SH-SY5Y (cell line): ENCODE results near the gene AKAIN1.

Source experiments
- GATA2 ChIP-seq: IDR thresholded peaks from 2 replicates; pipeline ENCODE4 v1.6.1; 2011; ENCODE audit warnings: mild to moderate bottlenecking, low read depth, low read length
- GATA3 ChIP-seq: IDR thresholded peaks from 2 replicates; pipeline ENCODE4 v1.6.1; 2011; ENCODE audit warnings: low read depth, mild to moderate bottlenecking, low read length, moderate library complexity

Gene AKAIN1

DNA sequence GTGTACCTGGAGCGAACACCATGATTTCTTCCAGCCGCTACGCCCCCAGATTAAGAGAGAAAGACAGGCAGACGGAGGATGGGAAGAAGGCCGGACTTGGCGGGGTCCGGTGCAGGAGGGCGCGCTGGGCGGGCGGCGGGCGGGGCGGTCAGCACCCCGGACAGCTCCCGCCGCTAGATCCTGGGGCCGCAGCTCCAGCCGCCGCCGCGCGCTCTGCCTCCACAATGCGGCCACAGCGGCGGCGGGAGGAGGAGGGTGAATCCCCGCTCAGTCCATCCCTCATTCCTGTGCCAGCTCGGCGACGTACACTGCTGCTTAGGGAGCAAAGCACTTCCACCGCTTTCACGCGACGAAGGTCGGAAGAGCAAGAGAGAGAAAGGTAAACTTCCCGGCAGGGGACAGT lies at the start of gene AKAIN1:
TSS of gene AKAIN1 (minus strand) at position 226 of the 403 bp plus-strand sequence. CDS start at position 22, 204 bp downstream.
- TF ChIP-seq GATA2 = no peak
- TF ChIP-seq GATA3 = no peak

- no peak for TF ChIP-seq GATA2
- TF ChIP-seq GATA3 = no peak
These were observed 47.9 kb upstream of the AKAIN1 start for GRCh38 chr18:5244941-5245340.

- TF ChIP-seq GATA2 (no peak), GATA3 (no peak)
These were observed 42.4 kb upstream of the AKAIN1 start for GRCh38 chr18:5239447-5239846.

GRCh38 chr18:5238371-5238976 lies 41.4 kb upstream of the AKAIN1 start:
- TF ChIP-seq GATA2 (no peak), GATA3 (no peak)

DNA sequence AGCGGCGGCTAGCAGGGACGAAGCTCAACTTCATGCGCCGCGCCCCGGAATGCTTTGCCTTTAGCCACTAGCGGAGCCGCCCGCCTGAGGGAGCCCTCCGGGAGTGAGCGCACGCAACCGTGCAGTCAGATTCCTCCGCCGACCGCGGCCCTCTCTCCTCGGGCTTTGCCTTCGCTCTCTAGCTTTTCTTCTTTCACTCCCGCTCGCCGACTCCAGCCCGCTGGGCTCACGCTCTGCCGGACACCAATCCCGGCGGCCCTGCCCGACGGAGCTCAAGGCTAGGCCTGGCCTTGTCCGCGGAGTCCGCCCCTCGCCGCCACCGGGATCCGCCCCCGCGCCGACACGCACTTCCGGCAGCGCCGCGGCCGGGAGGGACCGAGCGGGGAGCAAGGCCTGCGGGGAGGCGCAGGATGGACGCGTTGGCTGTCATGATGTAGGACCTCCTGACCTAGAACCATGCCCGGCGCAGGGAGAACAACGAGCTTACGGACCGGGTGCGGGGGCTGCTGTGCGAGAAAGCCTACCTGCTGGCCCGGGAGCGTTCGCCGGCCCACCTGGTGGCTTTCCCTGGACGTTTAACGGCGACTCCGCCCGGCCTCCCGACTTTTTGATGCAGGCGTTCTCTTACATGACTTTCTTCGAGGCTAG lies 40.8 kb upstream of the AKAIN1 start:
- TF ChIP-seq GATA3 (no peak), GATA2 (no peak)

DNA sequence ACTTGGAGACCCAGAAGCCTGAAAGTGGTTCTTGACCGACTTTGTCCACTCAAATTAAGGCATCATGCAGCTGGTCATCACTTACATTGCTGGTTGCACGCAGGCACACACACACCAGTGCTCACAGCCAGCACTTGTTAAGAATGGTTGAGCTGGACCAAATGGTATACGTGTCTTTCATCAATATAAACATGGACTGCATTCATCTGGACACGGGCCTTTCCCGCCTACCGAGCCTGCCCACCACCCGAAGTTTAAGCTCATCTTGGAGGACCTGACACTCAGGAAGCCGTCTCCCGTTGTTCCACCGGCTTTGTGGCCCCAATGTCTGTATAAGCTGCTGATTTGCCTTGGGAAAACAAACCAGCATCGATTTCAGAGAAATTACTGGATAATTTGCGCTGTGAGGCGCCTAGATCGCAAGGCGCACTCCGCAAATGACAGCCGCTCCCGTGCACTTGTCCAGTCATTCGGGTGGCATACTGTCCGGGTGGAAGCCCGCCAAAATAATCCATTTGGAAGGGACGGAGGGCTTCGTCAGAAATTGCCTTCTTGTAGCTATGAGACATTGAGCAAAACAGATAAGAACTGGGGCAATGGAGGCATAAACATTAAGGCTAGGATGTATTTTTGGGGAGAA lies 40.1 kb upstream of the AKAIN1 start:
- TF ChIP-seq GATA2 (no peak), GATA3 (no peak)

DNA sequence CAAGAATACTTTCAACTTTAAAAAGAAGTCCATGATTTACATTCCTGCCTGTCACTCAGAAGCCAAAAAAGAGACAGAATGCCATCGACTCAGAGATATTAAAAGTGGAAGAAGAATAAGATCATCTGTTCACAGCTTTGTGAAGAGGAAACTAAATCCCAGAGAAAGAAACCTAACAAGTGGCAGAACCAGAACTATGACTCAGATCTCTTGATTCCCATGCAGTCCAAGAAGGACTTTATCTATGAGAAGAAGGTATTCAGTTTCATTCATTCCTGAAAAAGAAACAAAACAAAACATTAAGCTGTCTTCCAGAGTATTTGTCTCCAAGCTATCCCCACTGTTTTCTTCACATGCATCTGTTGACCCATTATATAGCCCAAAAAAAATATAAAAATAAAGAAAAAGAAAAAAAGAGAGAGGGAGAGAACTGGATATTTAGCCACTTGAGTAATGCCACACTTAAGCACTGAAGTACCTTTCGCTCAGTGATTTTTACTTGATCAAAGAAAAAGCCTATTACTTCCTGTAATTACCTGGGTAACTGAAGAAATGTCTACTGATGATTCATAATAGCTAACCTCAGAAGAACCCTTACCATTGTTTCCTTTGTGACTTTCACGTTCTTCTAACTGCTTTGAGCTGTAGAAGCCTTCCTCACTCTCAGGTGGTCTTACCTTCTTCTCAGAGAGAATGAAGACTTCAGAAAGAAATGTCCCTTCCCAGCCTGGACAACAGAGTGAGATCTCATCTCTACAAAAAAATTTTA lies 17.7 kb upstream of the AKAIN1 start:
- TF ChIP-seq GATA3 (no peak), GATA2 (no peak)

DNA sequence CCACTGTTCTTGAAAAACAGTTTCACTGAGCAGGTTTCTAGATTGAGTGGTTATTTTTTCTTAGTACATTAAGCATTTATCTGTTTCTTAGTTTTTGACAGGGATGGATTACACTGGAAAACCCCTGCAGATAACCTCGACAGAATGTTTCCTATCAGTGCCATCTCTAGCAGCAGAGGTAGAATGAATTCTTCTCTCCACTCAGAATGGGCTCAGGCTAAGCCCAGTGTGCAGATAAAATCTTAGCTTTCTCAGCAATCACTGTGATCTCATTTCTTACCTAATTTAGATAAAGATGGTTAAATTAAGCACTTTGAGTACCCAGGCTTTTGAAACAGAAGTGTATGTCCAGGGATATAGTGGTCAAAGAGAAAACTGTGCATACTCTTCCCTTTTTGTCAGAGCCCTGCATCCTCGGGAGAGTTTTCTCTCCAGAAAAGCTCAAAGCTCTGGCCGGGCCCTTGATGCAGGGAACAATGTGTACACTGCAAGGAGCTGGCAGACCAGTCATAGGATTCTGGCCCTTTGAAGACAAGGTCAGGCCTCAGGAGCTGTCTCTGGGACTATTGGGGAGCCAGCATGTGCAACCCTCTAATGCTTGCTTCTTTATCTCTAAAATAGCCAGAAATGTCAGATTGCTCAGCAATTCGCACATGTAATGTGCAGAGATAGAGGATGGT lies 10.6 kb upstream of the AKAIN1 start:
- TF ChIP-seq GATA2 = peak; percentile 69; the same call in 1 of the 2 replicates
- no peak for TF ChIP-seq GATA3

GRCh38 chr18:5198311-5198710 lies 1.3 kb upstream of the AKAIN1 start:
- TF ChIP-seq GATA3 (no peak), GATA2 (no peak)

DNA sequence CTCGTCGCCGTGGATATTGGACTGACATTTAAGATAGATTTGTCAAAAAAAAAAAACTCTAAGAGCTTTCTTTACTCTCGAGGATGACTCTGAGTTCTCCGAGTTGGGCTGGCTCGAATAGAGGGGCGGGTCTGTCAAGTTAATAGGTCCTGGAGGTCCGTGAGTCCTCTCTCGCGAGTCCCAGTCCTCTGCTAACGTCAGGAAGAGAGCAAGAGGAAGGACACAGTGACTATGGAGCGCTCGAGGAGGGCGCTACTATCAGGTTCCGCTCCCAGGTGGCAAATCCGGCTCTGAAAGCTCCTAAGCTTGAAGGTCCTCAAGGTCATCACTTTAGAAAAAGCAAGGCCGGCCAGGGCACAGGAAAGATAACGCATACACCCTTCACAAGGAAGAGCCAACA lies 404 bp upstream of the AKAIN1 start:
- no peak for TF ChIP-seq GATA3
- no peak for TF ChIP-seq GATA2

DNA sequence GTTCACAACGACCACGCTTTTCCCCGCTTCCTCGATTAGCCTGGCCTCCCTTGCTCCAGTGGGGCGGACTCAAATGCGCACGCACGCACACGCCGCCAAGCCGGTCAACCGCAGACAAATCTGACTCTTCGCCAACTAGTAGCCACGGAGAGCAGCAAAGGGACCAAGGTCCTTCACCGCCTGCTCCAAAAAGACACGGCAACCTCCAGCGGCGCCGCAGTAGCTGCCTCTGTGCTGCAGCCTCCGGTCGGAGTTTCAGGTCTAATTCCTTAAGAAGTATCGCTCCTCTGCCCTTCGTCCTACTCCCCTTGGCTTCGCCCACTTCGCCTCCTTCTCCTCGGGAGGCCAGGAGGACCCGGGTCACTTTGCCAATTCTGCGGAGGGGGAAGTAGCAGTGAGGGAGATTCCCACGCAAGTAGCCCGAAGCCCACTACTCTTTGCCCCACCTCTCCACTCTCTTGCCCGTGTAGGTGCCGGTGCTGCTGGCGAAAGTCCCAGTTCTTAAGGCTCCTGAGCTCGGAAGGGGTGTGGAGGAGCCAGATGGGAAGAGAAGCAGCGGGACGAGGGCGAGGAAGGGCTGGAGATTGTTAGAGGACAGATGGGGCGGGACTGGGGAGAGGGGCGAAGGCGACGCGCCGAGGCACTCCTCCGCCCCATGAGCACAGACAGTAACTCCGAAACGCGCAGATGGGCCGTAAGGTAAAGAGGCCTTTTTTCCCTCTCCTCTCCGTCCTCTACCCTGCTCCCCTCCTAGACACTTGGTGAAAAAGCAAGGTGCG lies 615 bp downstream of the AKAIN1 start:
- no peak for TF ChIP-seq GATA2
- TF ChIP-seq GATA3 = no peak

DNA sequence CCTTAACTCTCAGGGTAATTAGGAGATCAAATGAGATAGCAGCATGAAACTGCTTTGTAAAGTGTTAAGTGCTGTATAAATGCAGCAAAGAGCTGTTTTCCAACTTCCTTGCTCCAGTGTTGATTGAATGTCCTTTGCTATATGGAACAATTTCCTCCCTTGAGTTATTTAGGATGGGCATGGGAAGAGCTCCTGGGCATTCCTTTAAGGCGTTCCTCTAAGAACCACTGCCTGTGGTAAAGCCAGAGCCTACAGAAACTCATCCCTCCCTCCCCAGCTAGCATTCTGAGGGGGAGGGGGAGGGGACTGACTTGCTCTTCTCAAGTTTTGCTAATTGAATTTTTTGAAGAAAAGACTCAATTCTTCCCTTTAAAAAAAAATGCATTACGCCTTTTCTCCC lies 1.4 kb downstream of the AKAIN1 start:
- TF ChIP-seq GATA3 (no peak), GATA2 (no peak)

- TF ChIP-seq GATA3 (no peak), GATA2 (no peak)
These were observed 16.8 kb downstream of the AKAIN1 start for GRCh38 chr18:5180254-5180653.

GRCh38 chr18:5178519-5178918 lies 18.5 kb downstream of the AKAIN1 start:
- no peak for TF ChIP-seq GATA2
- no peak for TF ChIP-seq GATA3
